ENCODE results near the gene DYNC1LI1. TPM values are rescaled to one million over a fixed set of nuclear protein-coding genes. Genes with fewer than 3 reads are reported as not detected.

Gene DYNC1LI1
- total and polyA plus RNA-seq, 2 experiments from 2014 or later: 40.8 to 56.4 TPM

- H3K4me1 ChIP-seq (ENCODE audit: insufficient read depth): no peaks in the 10 kb centered on the region
- H3K9me2 ChIP-seq (replicated peaks; ENCODE audit: insufficient read depth): no peaks in the 10 kb centered on the region
- no peaks in the 10 kb centered on the region for H3K27me3 ChIP-seq
- WGBS (ENCODE audit: low lambda C conversion rate, missing lambda C conversion rate): 64% methylated on average over 1 of the region's 1 CpG
- H3K4me3 ChIP-seq: no peak overlapping the region
- H2AFZ ChIP-seq: no peak overlapping the region
- no peaks in the 10 kb centered on the region for H4K20me1 ChIP-seq (ENCODE audit: insufficient read depth, poor library complexity, severe bottlenecking)
- H3K4me2 ChIP-seq: no peak overlapping the region
- H3K9me3 ChIP-seq (ENCODE audit: low read depth): no peaks in the 10 kb centered on the region
- peaks cover 2% of the 10 kb centered on the region for H3K36me3 ChIP-seq (replicated peaks; ENCODE audit: insufficient read depth, low read depth)
- H3K27ac ChIP-seq: no peak overlapping the region
- DNase-seq (ENCODE audit: low spot score): no peak
- TF ChIP-seq, protein P1, sequence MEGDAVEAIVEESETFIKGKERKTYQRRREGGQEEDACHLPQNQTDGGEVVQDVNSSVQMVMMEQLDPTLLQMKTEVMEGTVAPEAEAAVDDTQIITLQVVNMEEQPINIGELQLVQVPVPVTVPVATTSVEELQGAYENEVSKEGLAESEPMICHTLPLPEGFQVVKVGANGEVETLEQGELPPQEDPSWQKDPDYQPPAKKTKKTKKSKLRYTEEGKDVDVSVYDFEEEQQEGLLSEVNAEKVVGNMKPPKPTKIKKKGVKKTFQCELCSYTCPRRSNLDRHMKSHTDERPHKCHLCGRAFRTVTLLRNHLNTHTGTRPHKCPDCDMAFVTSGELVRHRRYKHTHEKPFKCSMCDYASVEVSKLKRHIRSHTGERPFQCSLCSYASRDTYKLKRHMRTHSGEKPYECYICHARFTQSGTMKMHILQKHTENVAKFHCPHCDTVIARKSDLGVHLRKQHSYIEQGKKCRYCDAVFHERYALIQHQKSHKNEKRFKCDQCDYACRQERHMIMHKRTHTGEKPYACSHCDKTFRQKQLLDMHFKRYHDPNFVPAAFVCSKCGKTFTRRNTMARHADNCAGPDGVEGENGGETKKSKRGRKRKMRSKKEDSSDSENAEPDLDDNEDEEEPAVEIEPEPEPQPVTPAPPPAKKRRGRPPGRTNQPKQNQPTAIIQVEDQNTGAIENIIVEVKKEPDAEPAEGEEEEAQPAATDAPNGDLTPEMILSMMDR (IDR thresholded peaks at IDR 0.05; ENCODE audit: poor library complexity): no peak
- no peak for TF ChIP-seq EZH2phosphoT487 (IDR thresholded peaks at IDR 0.05; ENCODE audit: low read depth, severe bottlenecking, unreplicated experiment)
- TF ChIP-seq EZH2 (IDR thresholded peaks at IDR 0.05; ENCODE audit: borderline replicate concordance): no peak
- peaks cover 19% of the 10 kb centered on the region for H3K79me2 ChIP-seq
Measured at GRCh38 chr3:32483772-32484171, 86.9 kb downstream of the DYNC1LI1 start.

- Histone ChIP-seq H3K79me2 (peaks cover 18% of the 10 kb centered on the region), H3K27ac (no peak overlapping the region), H3K9me3 (ENCODE audit: low read depth) (no peaks in the 10 kb centered on the region), H3K4me3 (no peak overlapping the region), H4K20me1 (ENCODE audit: insufficient read depth, poor library complexity, severe bottlenecking) (no peaks in the 10 kb centered on the region), H2AFZ (no peak overlapping the region), H3K9me2 (replicated peaks; ENCODE audit: insufficient read depth) (no peaks in the 10 kb centered on the region), H3K4me1 (ENCODE audit: insufficient read depth) (no peaks in the 10 kb centered on the region), H3K4me2 (no peak overlapping the region), H3K36me3 (replicated peaks; ENCODE audit: insufficient read depth, low read depth) (no peaks in the 10 kb centered on the region), H3K27me3 (no peaks in the 10 kb centered on the region)
- no peak for DNase-seq (ENCODE audit: low spot score)
- WGBS (ENCODE audit: low lambda C conversion rate, missing lambda C conversion rate): 94% methylated on average over 1 of the region's 1 CpG
- TF ChIP-seq, protein P1 (IDR thresholded peaks at IDR 0.05; ENCODE audit: poor library complexity): no peak
- TF ChIP-seq EZH2 (IDR thresholded peaks at IDR 0.05; ENCODE audit: borderline replicate concordance) (no peak), EZH2phosphoT487 (IDR thresholded peaks at IDR 0.05; ENCODE audit: low read depth, severe bottlenecking, unreplicated experiment) (no peak)
Measured at GRCh38 chr3:32482693-32483092, 88.0 kb downstream of the DYNC1LI1 start.

GRCh38 chr3:32481791-32482631 is 88.6 kb downstream of the DYNC1LI1 start:
- H3K27ac ChIP-seq: no peak overlapping the region
- 94% methylated on average over 3 of the region's 3 CpGs for WGBS (ENCODE audit: low lambda C conversion rate, missing lambda C conversion rate)
- TF ChIP-seq EZH2 (IDR thresholded peaks at IDR 0.05; ENCODE audit: borderline replicate concordance) (no peak), EZH2phosphoT487 (IDR thresholded peaks at IDR 0.05; ENCODE audit: low read depth, severe bottlenecking, unreplicated experiment) (no peak)
- TF ChIP-seq, protein P1 (IDR thresholded peaks at IDR 0.05; ENCODE audit: poor library complexity): no peak
- H3K79me2 ChIP-seq: peaks cover 14% of the 10 kb centered on the region
- H3K9me2 ChIP-seq (replicated peaks; ENCODE audit: insufficient read depth): no peaks in the 10 kb centered on the region
- no peak for DNase-seq (ENCODE audit: low spot score)
- H3K4me3 ChIP-seq: no peak overlapping the region
- no peaks in the 10 kb centered on the region for H3K36me3 ChIP-seq (replicated peaks; ENCODE audit: insufficient read depth, low read depth)
- no peaks in the 10 kb centered on the region for H3K9me3 ChIP-seq (ENCODE audit: low read depth)
- H3K4me1 ChIP-seq (ENCODE audit: insufficient read depth): no peaks in the 10 kb centered on the region
- no peaks in the 10 kb centered on the region for H3K27me3 ChIP-seq
- H4K20me1 ChIP-seq (ENCODE audit: insufficient read depth, poor library complexity, severe bottlenecking): no peaks in the 10 kb centered on the region
- no peak overlapping the region for H2AFZ ChIP-seq
- no peak overlapping the region for H3K4me2 ChIP-seq

All from hepatocyte (in vitro differentiated cells).